HuH-7.5 (cell line): ENCODE data around the gene GLG1.
"Not testable (repeated sequence)": the region's sequence is repeated elsewhere in the genome, so short reads cannot be mapped to it uniquely, and the experiment has no call there.

Experiments used
- DNase-seq: peaks from one replicate; pipeline ENCODE4 v3.0.0; 2011; ENCODE audit warnings: low spot score

GLG1 gene

GRCh38 chr16:74575175-74575806 is 31.6 kb downstream of the GLG1 start:
- no peak for DNase-seq

GRCh38 chr16:74574146-74574545 is 32.8 kb downstream of the GLG1 start:
- DNase-seq = no peak

DNA sequence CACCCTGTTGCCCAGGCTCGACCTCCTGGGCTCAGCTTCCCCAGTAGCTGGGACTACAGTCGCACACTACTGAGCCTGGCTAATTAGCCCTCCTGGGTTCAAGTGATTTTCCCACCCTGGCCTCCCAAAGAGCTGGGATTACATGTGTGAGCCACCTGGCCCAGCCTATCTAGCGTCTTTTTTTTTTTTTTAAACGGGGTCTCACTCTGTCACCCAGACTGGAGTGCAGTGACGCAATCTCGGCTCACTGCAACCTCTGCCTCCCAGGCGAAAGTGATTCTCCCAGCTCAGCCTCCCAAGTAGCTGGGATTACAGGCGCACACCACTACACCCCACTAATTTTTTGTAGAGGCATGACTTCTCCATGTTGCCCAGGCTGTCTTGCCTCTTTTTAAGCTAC is 33.3 kb downstream of the GLG1 start:
- DNase-seq = no peak

DNA sequence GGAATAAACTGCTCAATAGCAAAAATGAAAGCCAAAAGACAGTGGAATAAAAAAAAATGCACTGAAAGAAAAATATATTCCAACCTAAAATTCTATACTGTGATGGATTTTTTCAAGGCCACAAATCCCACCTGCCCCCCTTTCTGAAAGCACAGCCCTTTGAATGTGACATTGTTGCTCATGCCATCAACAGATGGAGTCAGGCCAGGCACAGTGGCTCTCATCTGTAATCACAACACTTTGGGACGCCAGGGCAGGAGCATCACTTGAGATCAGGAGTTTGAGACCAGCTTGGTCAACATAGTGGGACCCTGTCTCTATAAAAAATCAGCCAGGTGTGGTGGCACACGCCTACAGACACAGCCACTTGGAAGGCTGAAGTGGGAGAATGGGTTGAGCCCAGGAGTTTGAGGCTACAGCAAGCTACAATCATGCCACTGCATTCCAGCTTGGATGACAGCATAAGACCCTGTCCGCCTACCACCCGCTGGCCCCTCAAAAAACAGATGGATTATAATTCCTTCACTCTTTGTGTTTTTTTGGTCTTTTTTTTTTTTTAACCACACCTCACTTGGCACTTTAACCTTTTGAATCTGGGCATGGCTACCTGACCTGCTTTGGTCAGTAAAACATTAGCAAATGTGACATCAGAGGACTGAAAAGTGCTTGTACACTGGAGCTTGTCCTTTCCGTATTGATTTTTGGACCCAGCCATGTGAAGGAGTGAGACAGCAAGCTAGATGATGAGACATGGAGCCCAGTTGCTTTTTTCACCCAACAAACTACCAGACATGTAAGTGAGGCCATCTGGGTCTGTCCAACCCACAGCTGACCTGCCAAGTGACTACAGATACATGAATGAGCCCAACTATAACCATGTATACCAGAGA is 36.3 kb downstream of the GLG1 start:
- DNase-seq = peak; percentile 72

GRCh38 chr16:74568961-74569631 is 37.8 kb downstream of the GLG1 start:
- DNase-seq = no peak

DNA sequence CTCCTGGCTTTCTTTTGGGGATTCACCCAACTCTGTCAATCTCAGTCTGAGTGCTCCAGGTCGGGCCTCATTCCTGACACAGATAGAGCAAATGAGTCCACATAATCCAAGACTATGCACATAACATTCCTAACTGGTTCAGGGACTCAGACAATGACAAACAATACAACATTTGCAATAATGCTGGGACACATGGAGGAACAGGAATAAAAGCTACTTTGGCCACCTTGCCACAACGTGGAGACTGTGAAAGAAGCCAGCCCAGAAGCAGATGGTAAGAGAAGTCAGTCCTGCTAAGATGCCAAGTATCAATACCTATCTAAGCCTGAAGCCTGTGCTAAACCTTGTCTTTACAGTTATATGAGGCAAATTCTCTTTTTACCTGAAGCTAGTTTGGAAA is 39.0 kb downstream of the GLG1 start:
- DNase-seq = no peak

GRCh38 chr16:74565378-74565777 is 41.5 kb downstream of the GLG1 start:
- no peak for DNase-seq

DNA sequence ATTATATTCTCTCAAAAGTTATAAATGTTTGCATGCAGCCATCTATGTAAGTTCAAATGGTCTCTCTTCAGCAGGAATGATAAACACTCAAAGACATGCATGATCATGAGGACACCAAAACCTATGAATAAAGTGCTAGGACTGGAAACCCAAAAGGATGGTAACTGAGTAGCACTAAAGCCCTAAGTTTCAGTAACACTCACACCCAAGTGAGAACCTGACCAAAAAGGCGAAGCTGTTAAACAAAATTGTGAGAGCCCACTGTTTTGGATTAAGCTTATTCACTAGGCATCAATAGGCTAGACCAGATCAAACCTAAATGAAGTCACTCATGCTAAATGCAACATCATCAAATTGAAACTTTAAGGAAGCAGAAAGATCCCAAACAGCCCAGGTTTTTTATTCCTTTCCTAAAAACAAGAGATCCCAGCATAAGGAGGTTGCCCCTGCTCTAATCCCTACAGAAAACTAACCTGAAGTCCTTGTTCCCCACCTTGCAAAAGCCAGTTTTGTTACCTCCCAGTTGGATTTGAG is 42.4 kb downstream of the GLG1 start:
- no peak for DNase-seq

DNA sequence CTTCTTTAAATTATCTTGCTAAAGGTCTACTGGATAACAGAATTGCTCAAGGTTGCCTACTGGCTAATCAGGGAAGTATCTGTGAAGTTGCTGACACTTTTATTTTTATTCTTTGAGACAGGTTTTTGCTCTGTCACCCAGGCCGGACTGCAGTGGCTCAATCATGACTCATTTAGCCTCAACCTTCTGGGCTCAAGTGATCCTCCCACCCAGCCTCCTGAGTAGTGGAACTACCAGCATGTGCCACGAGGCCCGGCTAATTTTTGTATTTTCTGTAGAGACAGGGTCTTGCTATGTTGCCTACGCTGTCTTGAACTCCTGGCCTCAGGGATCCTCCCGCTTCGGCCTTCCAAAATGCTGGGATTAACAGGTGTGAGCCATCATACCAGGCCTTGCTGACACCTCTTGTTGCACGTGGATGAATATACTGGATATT is 43.1 kb downstream of the GLG1 start:
- DNase-seq = no peak

DNA sequence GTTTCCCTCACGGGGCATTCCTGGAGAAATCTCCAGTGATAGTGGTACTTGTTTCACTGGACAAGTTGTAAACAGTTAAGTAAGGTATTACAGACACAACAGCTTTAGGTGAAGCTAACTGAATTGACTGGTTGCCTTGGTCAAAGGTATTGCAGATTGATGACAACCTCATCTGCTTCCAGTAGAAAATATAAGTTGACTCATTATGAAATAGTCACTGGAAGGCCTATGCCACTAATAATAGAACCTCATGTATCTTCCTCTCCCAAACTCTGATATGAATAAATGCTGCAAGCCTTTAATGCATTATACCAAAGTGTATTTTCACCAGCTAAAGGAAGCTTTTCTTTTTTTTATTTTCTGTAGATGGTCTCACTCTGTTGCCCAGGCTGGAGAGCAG is 44.8 kb downstream of the GLG1 start:
- no peak for DNase-seq

GRCh38 chr16:74561626-74562025 is 45.3 kb downstream of the GLG1 start:
- DNase-seq = no peak

GRCh38 chr16:74560912-74561311 is 46.0 kb downstream of the GLG1 start:
- no peak for DNase-seq

DNA sequence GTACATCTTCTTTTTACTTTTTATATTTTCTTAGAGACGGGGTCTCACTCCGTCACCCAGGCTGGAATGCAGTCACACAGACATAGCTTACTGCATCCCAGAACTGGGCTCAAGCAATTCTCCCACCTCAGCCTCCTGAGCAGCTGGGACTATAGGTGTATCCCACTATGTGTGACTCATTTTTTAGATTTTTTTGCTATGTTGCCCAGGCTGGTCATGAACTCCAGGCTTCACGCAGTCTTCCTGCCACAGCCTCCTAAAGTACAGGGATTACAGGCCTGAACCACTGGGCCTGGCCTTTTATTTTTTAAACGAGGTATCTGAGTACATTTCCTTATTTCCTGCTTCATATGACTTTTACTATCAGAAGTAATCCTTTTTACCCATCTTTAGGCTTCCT is 48.0 kb downstream of the GLG1 start:
- no peak for DNase-seq

GRCh38 chr16:74557275-74557674 is 49.6 kb downstream of the GLG1 start:
- no peak for DNase-seq

DNA sequence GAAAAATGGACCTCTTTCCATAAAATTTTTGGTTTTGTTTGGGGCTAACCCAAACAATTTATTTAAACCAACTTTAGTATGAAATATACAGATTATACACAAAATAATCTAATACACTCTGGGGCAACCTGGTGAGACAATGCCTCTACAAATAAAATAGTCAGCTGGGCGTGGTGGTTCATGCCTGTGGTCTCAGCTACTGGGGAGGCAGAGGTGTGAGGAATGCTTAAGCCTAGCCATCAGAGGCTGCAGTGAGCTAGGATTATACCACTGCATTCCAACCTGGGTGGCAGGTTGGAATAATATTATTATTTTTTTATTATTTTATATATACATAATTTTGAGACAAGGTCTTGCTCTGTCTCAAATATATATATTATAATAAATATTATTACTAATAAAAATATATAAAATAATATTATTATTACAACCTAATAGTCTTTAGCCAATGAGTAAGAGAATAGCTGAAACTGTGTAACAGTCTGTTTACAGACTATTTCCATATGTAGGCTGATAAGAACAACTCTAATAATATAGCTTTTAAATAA is 50.5 kb downstream of the GLG1 start:
- no peak for DNase-seq

- not testable (repeated sequence) for DNase-seq
Measured at GRCh38 chr16:74552357-74552756, 54.6 kb downstream of the GLG1 start.

DNA sequence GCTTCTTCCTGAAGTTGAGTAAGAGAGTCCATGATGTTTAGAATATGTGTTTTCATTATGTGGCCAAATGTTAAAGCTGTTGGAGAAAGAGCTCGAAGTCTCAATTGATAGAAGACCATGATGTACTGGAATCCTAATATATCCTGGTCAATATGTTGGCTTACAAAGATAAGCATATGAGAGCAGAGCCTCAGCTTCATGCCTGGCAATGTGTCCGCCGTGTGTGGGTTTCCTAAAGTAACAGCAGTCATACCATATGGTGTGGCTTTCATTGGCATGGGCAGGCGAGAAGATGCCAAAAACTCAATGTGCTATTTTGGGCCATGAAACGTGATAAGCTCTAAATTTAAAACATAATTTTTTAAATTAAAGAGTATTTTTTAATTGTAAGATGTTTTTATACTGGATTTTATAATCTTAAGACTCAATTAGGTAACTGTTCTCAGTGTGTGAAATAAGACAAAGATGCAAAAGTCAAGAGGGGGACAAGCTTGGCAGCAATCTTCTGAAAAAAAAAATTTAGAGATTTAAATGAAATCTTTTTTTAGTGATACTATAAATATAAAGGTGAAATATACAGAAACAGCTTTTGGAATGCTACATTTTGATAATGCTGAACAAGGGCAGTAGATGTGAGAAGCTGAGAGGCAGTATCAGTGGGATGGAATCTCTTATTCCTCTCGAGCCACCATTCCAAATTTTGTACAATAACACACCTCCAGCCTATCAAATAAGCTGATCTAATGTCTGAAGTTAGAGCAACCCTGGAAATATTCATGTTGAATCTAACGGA is 56.5 kb downstream of the GLG1 start:
- not testable (repeated sequence) for DNase-seq

GRCh38 chr16:74546112-74546511 is 60.8 kb downstream of the GLG1 start:
- not testable (repeated sequence) for DNase-seq

DNA sequence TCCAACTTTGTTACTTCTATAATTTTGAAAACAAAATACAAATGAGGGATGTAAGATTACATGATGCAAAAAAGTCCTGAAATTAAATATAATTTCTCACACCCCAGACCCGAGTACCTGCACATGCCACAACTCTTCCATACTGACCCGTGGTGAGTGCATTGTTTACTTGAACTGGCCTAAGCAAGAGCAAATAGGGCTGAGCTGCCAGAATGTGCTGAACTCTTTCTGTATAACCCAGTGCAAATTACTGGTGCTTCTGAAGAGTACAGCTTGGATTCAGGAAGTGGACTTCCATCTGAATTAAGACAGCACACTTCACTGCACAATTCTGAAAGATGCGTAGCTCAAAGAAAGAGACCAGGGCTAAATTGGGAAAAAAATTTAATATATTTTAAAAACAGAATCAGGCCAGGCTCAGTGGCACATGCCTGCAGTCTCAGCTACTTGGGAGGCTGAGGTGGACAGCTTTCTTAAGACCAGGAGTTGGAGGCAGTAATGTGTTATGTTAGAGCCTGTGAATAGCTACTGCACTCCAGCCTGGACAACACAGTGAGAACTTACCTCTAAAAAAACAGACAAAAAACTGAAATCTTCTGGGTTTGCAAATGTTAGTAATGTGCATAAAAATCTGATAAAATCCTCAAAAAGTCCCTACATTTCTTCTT is 63.9 kb downstream of the GLG1 start:
- DNase-seq = not testable (repeated sequence)

DNA sequence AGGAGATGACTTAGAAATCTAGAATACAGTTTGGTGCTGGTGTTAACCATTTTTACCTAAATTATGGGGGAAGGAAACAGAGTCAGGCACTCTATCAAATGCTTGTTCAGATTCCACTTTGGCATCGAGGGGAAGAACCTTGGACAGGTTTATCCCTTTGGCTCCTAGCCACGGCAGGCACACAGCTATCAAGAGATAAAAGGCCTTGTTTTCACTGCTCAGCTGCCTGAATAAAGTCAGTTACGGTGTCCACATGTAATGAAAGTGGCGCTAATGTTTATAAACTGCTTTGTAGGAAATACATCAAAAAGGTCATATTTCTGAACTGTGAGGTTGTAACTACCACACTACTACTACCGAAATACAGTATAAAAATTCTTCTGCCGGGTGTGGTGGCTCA is 66.3 kb downstream of the GLG1 start:
- DNase-seq = not testable (repeated sequence)

DNA sequence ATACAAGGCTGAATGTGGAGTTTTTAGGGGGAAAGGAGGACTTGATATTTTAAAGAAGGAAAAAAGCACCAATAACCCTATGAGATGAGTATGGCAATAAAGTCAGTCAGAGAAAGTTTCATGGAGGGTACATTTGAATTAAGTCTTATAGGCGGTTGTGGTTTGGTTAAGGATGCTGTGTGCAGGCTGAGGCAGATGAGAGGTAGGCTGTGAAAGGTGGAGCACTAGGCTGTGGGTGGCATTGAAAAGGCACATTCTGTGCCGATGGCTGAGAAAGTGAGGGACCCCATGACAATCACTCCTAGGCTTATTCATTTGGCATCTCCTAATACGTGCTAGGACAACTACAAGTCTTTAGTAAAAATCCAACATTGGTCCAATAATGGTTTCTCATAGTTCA is 68.1 kb downstream of the GLG1 start:
- DNase-seq = not testable (repeated sequence)
